H1 (cell line): ENCODE results near the gene AURKAIP1. TPM values are rescaled to one million over a fixed set of nuclear protein-coding genes. Genes with fewer than 3 reads are reported as not detected.
A peak's percentile ranks its signal among the peaks of the same experiment; 100 is the strongest.

Source experiments
- CTCF ChIA-PET: fragments of 300-600 bp; sonication (Branson Sonifier 250); formaldehyde crosslinking; loops from one replicate; lab custom pipeline; 2021; ENCODE audit not compliant: partially characterized antibody; lab: Charles Lee
- POLR2A ChIA-PET: fragments of 300-600 bp; sonication (Branson Sonifier 250); formaldehyde crosslinking; loops from one replicate; lab custom pipeline; 2021; ENCODE audit warnings: inconsistent platforms; ENCODE audit not compliant: partially characterized antibody; lab: Charles Lee
- DNase-seq, 2 experiments: peaks; one replicate each; pipeline versions ENCODE4 v3.0.0 to v3.0.0-alpha.2; 2010 to 2022; ENCODE audit warnings: low spot score in 2 of 2, low read depth in 1 of 2, mixed read lengths in 1 of 2
- FAIRE-seq: peaks from 2 replicates; lab custom pipeline; 2011; peaks lifted over from hg19 to GRCh38; lab: Jason Lieb, UNC
- H2AFZ ChIP-seq: 2 replicates; pipeline ENCODE4 v1.8.1; 2012; ENCODE audit warnings: low read length, inconsistent platforms
- H2AK5ac ChIP-seq: 2 replicates; pipeline ENCODE4 v1.6.1; 2013; ENCODE audit warnings: low read depth, low read length
- H2BK120ac ChIP-seq: replicated peaks from 2 replicates; pipeline ENCODE3; 2013; ENCODE audit warnings: low read depth, low read length, inconsistent platforms
- H2BK12ac ChIP-seq: 2 replicates; pipeline ENCODE4 v1.6.1; 2013; ENCODE audit warnings: low read depth, low read length
- H2BK15ac ChIP-seq: 2 replicates; pipeline ENCODE4 v1.6.1; 2013; ENCODE audit warnings: low read length
- H2BK20ac ChIP-seq: 2 replicates; pipeline ENCODE4 v1.6.1; 2013; ENCODE audit warnings: low read length
- H2BK5ac ChIP-seq: 2 replicates; pipeline ENCODE4 v1.6.1; 2013; ENCODE audit warnings: low read depth, low read length
- H3K14ac ChIP-seq: 2 replicates; pipeline ENCODE4 v1.6.1; 2013; ENCODE audit warnings: inconsistent platforms; ENCODE audit not compliant: insufficient read length
- H3K18ac ChIP-seq: 2 replicates; pipeline ENCODE4 v1.6.1; 2013; ENCODE audit warnings: low read length; ENCODE audit errors: extremely low read depth
- H3K23ac ChIP-seq: 2 replicates; pipeline ENCODE4 v1.6.1; 2013; ENCODE audit warnings: inconsistent platforms; ENCODE audit not compliant: insufficient read length
- H3K23me2 ChIP-seq: 2 replicates; pipeline ENCODE4 v1.6.1; 2013; ENCODE audit warnings: low read depth, low read length
- H3K27ac ChIP-seq: 2 replicates; pipeline ENCODE4 v1.6.1; 2011; ENCODE audit warnings: low read depth, low read length, inconsistent platforms
- H3K27me3 ChIP-seq, 4 experiments: replicated peaks in 1 of 4; 1 replicate in 1 of 4; 2 replicates in 3 of 4; pipeline versions ENCODE4 v1.6.1 to v1.8.1; 2011 to 2013; ENCODE audit warnings: low read length in 3 of 4, mild to moderate bottlenecking in 3 of 4, inconsistent platforms in 2 of 4, mixed read lengths in 2 of 4, moderate library complexity in 1 of 4; ENCODE audit not compliant: control insufficient read depth in 3 of 4, insufficient read depth in 3 of 4; ENCODE audit errors: extremely low read depth in 1 of 4
- H3K36me3 ChIP-seq, 4 experiments: 2 replicates each; pipeline versions ENCODE4 v1.6.1 to v1.8.1; 2011 to 2013; ENCODE audit warnings: mild to moderate bottlenecking in 4 of 4, low read length in 3 of 4, moderate library complexity in 2 of 4, control low read depth in 1 of 4, inconsistent platforms in 1 of 4; ENCODE audit not compliant: insufficient read depth in 4 of 4, control insufficient read depth in 2 of 4
- H3K4ac ChIP-seq: replicated peaks from 2 replicates; pipeline ENCODE3; 2013; ENCODE audit warnings: low read length, low read depth, mixed read lengths, inconsistent platforms; ENCODE audit not compliant: insufficient read length
- H3K4me1 ChIP-seq, 4 experiments: replicated peaks in 1 of 4; 1 replicate in 1 of 4; 2 replicates in 3 of 4; pipeline versions ENCODE4 v1.6.1 to v1.8.1; 2011 to 2013; ENCODE audit warnings: low read length in 3 of 4, inconsistent platforms in 2 of 4, mixed read lengths in 1 of 4; ENCODE audit not compliant: insufficient read depth in 4 of 4, control insufficient read depth in 3 of 4
- H3K4me2 ChIP-seq, 2 experiments: 2 replicates each; pipeline versions ENCODE4 v1.6.1 to v1.8.1; 2011 to 2013; ENCODE audit warnings: low read depth in 2 of 2, low read length in 2 of 2, control low read depth in 1 of 2, inconsistent platforms in 1 of 2, mild to moderate bottlenecking in 1 of 2; ENCODE audit not compliant: insufficient read depth in 1 of 2
- H3K4me3 ChIP-seq, 4 experiments: fragments of 200-600, 300-600 bp in 1 of 4; sonication (generic), shearing (Covaris generic), sonication (Bioruptor Twin) in 1 of 4; 2 replicates each; pipeline versions ENCODE4 v1.5.1 to v1.8.1; 2011 to 2016; ENCODE audit warnings: low read length in 4 of 4, low read depth in 3 of 4, control low read depth in 2 of 4, inconsistent platforms in 2 of 4, mild to moderate bottlenecking in 2 of 4, mixed read lengths in 1 of 4, moderate library complexity in 1 of 4; ENCODE audit not compliant: insufficient read depth in 2 of 4; ENCODE audit errors: extremely low read depth in 1 of 4
- H3K56ac ChIP-seq: replicated peaks from 2 replicates; pipeline ENCODE3; 2013; ENCODE audit warnings: low read depth, mild to moderate bottlenecking, mixed read lengths, low read length, inconsistent platforms; ENCODE audit not compliant: insufficient read length
- H3K79me1 ChIP-seq: 2 replicates; pipeline ENCODE4 v1.6.1; 2013; ENCODE audit warnings: low read depth, low read length, control low read depth
- H3K79me2 ChIP-seq, 2 experiments: 2 replicates each; pipeline versions ENCODE4 v1.6.1 to v1.8.1; 2012 to 2013; ENCODE audit warnings: low read length in 2 of 2, mild to moderate bottlenecking in 2 of 2, inconsistent platforms in 1 of 2; ENCODE audit not compliant: insufficient read depth in 2 of 2, control insufficient read depth in 1 of 2
- H3K9ac ChIP-seq, 4 experiments: replicated peaks in 1 of 4; 1 replicate in 1 of 4; 2 replicates in 3 of 4; pipeline versions ENCODE4 v1.6.1 to v1.8.1; 2011 to 2013; ENCODE audit warnings: low read depth in 3 of 4, low read length in 3 of 4, control low read depth in 2 of 4, mild to moderate bottlenecking in 2 of 4, moderate library complexity in 2 of 4, inconsistent platforms in 1 of 4; ENCODE audit errors: extremely low read depth in 1 of 4
- H3K9me3 ChIP-seq, 2 experiments: 2 replicates each; pipeline versions ENCODE4 v1.6.1 to v1.8.1; 2012 to 2013; ENCODE audit warnings: mild to moderate bottlenecking in 2 of 2, moderate library complexity in 2 of 2, control low read depth in 1 of 2, inconsistent platforms in 1 of 2, low read depth in 1 of 2, low read length in 1 of 2, mixed read lengths in 1 of 2; ENCODE audit not compliant: insufficient read depth in 2 of 2
- H4K20me1 ChIP-seq, 2 experiments: replicated peaks in 1 of 2; 2 replicates each; pipeline versions ENCODE3 to v1.8.1; 2011 to 2013; ENCODE audit warnings: inconsistent platforms in 2 of 2, low read length in 2 of 2, mild to moderate bottlenecking in 1 of 2; ENCODE audit not compliant: insufficient read depth in 2 of 2, control insufficient read depth in 1 of 2
- H4K5ac ChIP-seq: 2 replicates; pipeline ENCODE4 v1.6.1; 2013; ENCODE audit warnings: low read length, low read depth, mixed read lengths, inconsistent platforms; ENCODE audit not compliant: insufficient read length
- H4K8ac ChIP-seq: 2 replicates; pipeline ENCODE4 v1.8.0; 2013; ENCODE audit warnings: mild to moderate bottlenecking, moderate library complexity, low read length, inconsistent platforms; ENCODE audit not compliant: insufficient read depth; ENCODE audit errors: extremely low read depth
- H4K91ac ChIP-seq: replicated peaks from 2 replicates; pipeline ENCODE3; 2013; ENCODE audit warnings: low read length, mixed read lengths, inconsistent platforms; ENCODE audit not compliant: insufficient read length
- ATF2 ChIP-seq: IDR thresholded peaks from 2 replicates; pipeline ENCODE4 v1.6.1; 2012; ENCODE audit warnings: low read length, inconsistent platforms
- BACH1 ChIP-seq: IDR thresholded peaks from 2 replicates; pipeline ENCODE4 v1.6.1; 2012; ENCODE audit warnings: low read length, improper control_type of control experiment
- KDM1A ChIP-seq: fragments of 200-600, 300-600 bp; sonication (generic); IDR thresholded peaks from 2 replicates; pipeline ENCODE4 v1.7.1; 2016; ENCODE audit warnings: mild to moderate bottlenecking, low read length, borderline replicate concordance
- USF2 ChIP-seq: IDR thresholded peaks from 2 replicates; pipeline ENCODE4 v1.6.1; 2011; ENCODE audit warnings: low read length, improper control_type of control experiment
- WGBS, 2 experiments: shearing (Covaris generic) in 1 of 2; methylation state at CpG; one replicate each; pipeline versions ENCODE4 v1.1.6 to v1.1.7; 2013 to 2015; ENCODE audit warnings: low lambda C conversion rate in 2 of 2, mixed read lengths in 2 of 2, inconsistent platforms in 1 of 2, low coverage in 1 of 2, missing lambda C conversion rate in 1 of 2; ENCODE audit not compliant: insufficient replicate concordance in 2 of 2, insufficient coverage in 1 of 2, insufficient read length in 1 of 2; ENCODE audit errors: extremely low coverage in 1 of 2, missing lambda C conversion rate in 1 of 2; 5-methylcytosine and 5-hydroxymethylcytosine counted together
- polyA plus RNA-seq, 7 experiments: library from polyadenylated mRNA; depleted of rRNA in 3 of 7; stranded (reverse) in 5 of 7; unstranded in 2 of 7; fragments of >200 nt in 5 of 7; fragments of 200-250 nt in 2 of 7; gene quantifications; 1 replicate in 5 of 7; 2 replicates in 1 of 7; 4 replicates in 1 of 7; pipeline versions ENCODE4 v1.2.1 to v1.2.3, GENCODE V29; 2011 to 2013; ENCODE audit warnings: missing spikeins in 2 of 7, mixed read lengths in 2 of 7
- total RNA-seq: library from RNA; stranded (reverse); fragmentation: NEBNext Ultra II Directional; extraction: Animal tissue kit (Norgen Biotek cat#: 25700); gene quantifications from 2 replicates; pipeline ENCODE4 v1.2.1, GENCODE V29; 2021

AURKAIP1 gene
- total and polyA plus RNA-seq, 2 of the 8 experiments (the other 6 are each of a cell fraction or from before 2014, with no cell fraction given) = 87.8 to 194 TPM

GRCh38 chr1:1365875-1366698 lies 8.9 kb downstream of the AURKAIP1 start:
- ChIA-PET POLR2A (interaction anchor here (1.0 to 2.2 kb wide), 3 partner anchors 12 to 63 kb away, joined by 3 to 4 read pairs (median 4); no protein-coding TSS in a partner anchor), CTCF (interaction anchor here (0.6 to 0.7 kb wide), 2 partner anchors 75 to 138 kb away, joined by 3 read pairs; no protein-coding TSS in a partner anchor)
- 0 out of 2 replicates have a peak overlapping the region, but pooled peaks have one; percentile 61 for H2BK15ac ChIP-seq

More at GRCh38 chr1:1365875-1366698, 8.9 kb downstream of the AURKAIP1 start:
- H4K5ac ChIP-seq = no peak overlapping the region
- no peaks in the 10 kb centered on the region; a peak in 1 of 8 replicates for H3K36me3 ChIP-seq
- H3K4me2 ChIP-seq = no peak overlapping the region
- peaks cover 0 to 9% of the 10 kb centered on the region in 2 experiments for H4K20me1 ChIP-seq
- 75 to 100% methylated on average over 10 of the region's 10 CpGs for WGBS, 2 experiments
- no peak overlapping the region for H2BK20ac ChIP-seq
- H3K79me1 ChIP-seq = no peaks in the 10 kb centered on the region
- H4K8ac ChIP-seq = no peak overlapping the region
- DNase-seq (no peak), FAIRE-seq (no peak)
- H3K9ac ChIP-seq = no peak overlapping the region; a peak in 1 of 7 replicates
- peak overlapping the region; percentile 94 for H3K56ac ChIP-seq
- H3K4ac ChIP-seq = no peak overlapping the region
- TF ChIP-seq KDM1A (no peak), USF2 (no peak), ATF2 (no peak), BACH1 (peak; percentile 15; the same call in 1 of the 2 replicates)
- no peak overlapping the region for H3K14ac ChIP-seq
- no peak overlapping the region for H3K23ac ChIP-seq
- H2BK5ac ChIP-seq = peak overlapping the region; percentile 49; the same call in 1 of the 2 replicates
- H2AFZ ChIP-seq = no peak overlapping the region
- no peak overlapping the region for H2BK120ac ChIP-seq
- no peak overlapping the region for H3K4me3 ChIP-seq
- H2BK12ac ChIP-seq = 0 out of 2 replicates have a peak overlapping the region, but pooled peaks have one; percentile 27
- H3K27ac ChIP-seq = no peak overlapping the region
- peak overlapping the region; percentile 29 for H4K91ac ChIP-seq
- no peaks in the 10 kb centered on the region; a peak in 1 of 7 replicates for H3K27me3 ChIP-seq
- peaks cover 12 to 18% of the 10 kb centered on the region in 2 experiments; a peak in 3 of 4 replicates for H3K9me3 ChIP-seq
- H3K4me1 ChIP-seq = peaks cover 0 to 4% (median 2%) of the 10 kb centered on the region in 4 experiments; a peak in 4 of 7 replicates
- H3K23me2 ChIP-seq = peaks cover 17% of the 10 kb centered on the region; the same call in 1 of the 2 replicates
- no peak overlapping the region for H3K18ac ChIP-seq
- no peaks in the 10 kb centered on the region for H3K79me2 ChIP-seq
- H2AK5ac ChIP-seq = peak overlapping the region; percentile 40; the same call in 1 of the 2 replicates
